NCI-H510A treated with DMSO at 0.1 percent for 48 hours (cell line): ENCODE measurements around the gene PLEKHM2.

Experiments
- DNase-seq: peaks from one replicate; lab custom pipeline; 2025; lab: John Stamatoyannopoulos, UW

The PLEKHM2 gene

DNA sequence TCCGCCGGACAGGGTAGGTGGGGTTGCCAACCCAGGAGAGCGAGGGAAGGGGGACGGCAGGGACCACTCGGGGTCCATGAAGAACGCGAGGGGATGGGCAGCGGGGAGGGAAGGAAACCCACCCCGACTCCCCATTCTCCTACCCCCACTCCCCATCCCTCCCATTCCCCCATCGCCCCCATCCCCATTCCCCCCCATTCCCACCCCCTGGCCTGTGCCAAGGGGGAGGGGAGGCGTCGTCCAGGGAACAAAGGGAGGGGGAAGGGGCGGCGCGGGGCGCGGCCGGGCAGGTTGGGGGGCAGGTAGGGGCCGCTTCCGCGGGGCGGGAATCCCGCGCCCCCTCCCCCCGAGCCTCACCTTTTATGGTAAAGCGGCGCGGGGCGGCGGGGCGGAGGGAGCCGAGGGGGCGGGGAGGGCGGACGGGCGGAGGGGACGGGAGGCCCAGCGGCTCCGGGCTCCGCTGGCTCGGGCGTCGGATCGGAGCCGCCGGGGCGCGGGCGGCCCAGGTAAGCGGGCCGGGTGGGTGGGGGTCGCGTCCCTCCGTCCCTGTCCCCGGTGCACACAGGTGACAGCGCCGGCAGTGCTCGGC is 74.3 kb downstream of the PLEKHM2 start, which contains the start of gene FBLIM1:
Gene FBLIM1, plus strand, starts transcription at position 453 of the 589 bp plus-strand sequence. CDS start 6,189 bp downstream, outside the sequence.
- DNase-seq, result peak; percentile 43

DNA sequence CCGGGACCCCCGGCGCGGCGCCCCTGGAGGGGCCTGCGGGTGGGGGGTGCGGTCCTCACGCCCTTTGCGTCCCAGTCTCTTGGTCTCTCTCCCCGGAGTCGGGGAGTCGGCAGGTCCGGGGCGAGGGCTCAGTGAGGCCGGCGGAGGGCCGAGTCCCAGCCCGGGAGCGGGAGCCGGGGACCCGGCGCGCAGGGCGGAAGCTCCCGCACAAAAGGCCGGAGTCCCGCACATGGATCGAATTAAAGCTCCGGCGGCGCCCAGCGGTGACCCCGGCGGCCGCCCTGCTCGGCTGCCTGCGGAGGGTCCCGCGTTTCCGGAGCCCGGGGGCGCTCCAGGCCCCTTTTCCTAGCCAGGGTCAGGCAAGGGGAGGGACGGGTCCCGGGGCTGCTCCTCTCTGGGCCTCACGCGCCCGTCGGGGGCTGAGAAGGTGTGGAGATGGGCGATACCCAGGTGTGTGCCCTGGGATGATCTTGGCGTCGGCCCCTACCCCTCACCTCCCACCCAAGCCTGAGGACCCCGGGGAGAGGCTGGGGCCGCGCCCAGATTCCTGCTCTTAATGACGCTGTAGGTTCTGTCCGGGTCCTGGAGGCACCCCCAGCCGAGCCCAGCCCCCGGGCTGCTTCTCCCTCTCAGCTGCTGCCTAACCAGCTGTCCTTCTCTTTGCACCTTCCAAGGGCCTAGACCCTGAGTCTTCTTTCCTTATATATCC is 75.0 kb downstream of the PLEKHM2 start:
- DNase-seq, result no peak

DNA sequence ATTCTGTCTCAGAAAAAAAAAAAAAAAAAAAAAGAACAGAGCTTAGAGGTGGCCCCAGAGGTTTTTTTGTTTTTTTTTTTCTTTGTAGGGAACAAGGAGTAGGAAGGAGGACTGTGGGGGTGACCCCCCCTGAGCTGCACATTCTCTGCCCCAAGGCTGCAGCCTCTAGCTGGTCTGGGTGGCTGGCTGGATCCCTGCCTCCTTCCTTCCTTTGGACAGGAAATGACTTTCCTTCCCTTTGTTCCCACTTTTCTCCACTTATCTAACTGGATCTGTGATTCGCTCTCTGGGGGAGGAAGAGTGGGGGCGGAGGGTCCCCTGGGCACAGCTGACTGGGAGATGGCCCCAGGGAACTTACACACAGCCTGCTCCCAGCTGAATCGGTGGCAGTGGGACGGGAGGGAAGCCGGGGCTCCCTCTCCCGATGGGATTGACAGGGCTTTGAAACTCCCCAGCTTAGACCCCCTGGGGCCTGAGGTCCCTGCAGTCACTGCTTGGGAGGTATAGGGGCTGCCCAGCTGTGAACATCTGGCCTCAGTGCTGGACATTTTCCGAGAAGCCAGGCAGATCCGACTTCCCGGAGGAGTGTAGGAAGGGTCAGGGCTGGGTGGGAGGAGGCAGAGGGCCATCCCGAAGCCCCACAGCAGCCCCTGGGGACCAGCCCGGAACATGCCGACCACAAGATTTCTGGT is 76.5 kb downstream of the PLEKHM2 start:
- DNase-seq, result no peak

DNA sequence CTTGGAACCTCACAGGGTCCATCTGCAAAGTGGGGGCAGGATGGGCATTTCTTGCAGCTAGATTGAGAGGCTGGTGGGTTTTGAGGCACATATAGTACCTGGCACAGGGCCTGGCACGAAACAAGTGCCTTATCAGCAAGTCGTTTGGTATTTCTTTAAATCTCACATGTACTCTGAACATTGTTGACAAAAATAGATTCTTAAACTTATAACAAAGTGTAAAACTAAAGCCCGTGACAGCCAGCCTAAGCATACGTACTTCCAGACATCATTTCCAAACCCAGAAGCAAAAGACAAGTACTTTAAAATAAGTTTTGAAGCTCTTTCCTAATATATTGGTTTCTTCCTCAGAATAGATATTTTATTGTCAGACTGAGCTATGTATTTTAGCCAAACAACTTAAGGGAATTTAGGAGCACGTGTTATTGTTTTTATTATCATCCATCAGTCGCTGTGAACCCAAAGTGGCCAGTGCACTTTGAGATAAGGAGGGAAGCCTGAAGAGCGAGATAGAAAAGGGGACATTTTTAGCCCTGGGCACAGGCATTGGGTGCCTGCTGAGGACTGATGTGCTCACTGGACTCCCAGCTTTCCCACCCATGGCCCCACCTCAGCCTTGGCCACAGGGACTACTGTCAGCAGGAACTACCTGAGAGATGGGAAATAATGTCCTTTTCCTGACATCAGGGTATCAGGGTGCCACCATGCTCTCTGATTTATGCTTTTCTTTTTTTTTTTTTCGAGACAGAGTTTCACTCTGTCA is 77.4 kb downstream of the PLEKHM2 start:
- DNase-seq, result no peak

DNA sequence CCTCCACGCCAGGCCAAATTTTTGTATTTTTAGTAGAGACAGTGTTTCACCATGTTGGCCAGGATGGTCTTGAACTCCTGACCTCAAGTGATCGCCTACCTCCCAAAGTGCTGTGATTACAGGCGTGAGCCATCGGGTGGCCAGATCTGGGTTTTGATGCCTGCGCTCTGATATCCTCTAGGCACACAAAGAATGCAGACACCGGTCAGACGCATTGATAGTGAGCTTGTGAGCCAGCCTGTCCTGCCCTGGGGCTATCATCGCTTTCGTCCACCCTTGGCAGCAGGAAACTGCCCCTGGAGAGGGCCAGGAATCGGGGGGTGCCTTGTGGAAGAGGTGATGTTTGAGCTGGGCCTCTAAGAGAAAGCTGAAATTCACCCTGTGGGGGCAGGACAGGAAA is 78.4 kb downstream of the PLEKHM2 start:
- no peak for DNase-seq

DNA sequence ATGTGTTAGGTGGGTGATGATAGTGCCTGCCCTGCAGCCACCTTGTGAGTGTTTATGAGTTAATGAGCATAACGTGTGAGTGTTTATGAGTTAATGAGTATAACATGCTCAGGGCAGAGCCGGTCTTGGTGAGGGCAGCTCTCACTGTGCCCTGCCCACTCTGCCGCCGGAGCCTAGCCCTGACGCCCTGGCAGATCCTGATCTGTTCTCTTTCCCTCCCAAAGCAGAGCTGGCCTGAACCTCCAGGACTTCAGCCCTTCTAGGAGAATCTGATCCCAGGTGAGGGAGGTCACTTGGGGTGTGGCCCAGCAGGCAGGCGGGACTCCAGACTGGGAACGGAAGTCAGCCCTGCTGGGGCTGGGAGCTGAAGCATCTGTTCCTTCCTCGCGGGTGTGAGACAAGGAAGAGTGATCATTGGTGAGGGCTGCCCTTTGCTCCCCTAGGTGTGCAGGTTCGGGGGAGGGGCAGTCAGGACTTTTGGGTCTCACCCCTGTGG is 80.2 kb downstream of the PLEKHM2 start:
- DNase-seq, result peak; percentile 60

DNA sequence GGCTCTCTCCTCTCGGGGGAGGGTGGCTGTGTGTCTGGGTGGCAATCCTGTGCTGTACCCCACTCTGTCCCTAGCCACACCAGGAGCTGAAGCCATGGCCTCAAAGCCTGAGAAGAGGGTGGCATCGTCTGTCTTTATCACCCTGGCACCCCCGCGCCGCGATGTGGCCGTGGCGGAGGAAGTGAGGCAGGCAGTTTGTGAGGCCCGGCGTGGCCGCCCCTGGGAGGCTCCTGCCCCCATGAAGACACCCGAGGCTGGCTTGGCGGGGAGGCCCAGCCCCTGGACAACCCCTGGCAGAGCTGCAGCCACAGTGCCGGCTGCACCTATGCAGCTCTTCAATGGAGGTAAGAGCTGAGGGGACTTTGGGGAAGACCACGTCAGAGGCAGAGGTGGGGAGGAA is 80.8 kb downstream of the PLEKHM2 start:
- DNase-seq, result no peak

DNA sequence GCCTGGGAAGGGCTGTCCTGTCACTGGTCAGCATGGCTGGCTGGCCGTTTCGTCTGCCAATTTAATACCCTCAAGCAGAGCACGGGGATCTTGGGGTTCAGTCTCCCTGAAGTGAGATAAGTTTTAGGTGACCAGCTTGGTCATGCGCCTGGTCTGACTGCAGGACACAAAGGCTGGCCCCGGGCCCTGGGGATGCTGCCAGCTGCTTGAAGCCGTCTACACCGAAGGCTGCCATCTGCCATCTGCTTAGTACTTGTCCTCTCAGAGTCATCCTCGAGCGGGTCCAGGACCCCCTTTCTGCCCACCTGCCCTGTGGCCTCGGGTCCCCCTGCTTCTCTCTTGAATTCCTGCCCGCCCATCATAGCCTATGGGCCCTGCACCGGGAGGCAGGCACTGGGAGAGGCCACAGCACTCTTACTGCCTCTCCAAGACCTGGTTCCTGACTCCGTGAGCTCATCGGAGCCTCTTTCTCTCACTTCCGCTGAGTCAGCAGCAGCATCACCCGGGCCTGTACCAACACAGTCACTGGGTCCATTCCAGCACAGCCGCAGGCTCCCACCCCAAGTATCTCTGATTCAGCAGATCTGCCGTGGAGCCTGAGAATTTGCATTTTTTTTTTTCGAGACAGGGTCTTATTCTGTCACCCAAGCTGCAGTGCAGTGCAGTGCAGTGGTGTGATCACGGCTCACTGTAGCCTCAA is 81.5 kb downstream of the PLEKHM2 start:
- no peak for DNase-seq

DNA sequence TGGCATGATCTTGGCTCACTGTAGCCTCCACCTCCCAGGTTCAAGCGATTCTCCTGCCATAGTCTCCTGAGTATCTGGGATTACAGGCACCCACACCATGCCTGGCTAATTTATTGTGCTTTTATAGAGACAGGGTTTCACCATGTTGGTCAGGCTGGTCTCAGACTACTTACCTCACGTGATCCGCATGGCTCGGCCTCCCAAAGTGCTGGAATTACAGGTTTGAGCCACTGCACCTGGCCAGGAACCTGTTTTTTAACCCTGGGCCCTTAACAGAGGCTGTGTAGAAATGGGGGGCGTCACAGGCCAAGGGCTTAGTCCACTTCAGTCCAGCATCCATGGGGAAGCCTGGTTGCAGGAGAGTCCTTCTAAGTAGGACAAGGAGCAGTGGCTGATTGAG is 83.8 kb downstream of the PLEKHM2 start:
- DNase-seq, result no peak

DNA sequence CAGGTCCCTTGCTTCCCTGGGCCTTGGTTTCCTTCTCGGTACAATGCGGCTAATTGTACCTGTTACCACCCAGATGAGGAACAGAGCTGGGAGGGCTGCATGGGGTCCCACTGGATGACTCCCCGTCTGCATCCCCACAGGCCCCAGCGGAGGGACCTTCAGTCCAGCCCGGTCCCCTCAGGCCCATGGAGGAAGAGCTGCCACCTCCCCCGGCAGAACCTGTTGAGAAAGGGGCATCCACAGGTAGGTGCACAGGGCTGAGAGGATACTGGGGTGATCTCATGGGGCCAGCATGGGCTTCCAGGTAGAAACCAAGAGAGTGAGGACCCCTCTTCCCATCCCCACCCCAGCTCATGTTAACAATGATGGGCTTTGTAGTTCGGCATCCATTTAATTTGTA is 84.3 kb downstream of the PLEKHM2 start:
- no peak for DNase-seq

DNA sequence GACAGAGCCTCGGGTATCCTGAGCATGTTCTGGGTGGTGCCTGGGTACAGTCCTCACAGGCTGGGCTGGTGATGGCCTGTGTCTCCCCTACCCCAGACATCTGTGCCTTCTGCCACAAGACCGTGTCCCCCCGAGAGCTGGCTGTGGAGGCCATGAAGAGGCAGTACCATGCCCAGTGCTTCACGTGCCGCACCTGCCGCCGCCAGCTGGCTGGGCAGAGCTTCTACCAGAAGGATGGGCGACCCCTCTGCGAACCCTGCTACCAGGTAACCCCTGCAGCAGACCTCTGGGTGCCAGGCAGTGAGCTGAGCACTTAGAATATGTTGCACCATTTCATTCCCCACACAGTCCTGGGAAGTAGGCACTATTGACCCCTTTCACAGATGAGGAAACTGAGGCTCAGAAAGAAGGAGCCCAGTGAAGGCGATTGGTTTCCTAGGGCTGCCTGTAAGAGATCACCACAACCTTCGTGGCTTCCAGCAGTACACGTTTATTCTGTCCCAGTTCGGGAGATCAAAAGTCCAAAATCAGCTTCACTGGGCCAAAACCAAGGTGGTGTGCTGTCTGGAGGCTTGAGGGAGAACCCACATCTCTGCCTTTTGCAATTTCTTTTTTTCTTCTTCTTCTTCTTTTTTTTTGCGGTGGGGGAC is 86.3 kb downstream of the PLEKHM2 start:
- DNase-seq, result no peak

DNA sequence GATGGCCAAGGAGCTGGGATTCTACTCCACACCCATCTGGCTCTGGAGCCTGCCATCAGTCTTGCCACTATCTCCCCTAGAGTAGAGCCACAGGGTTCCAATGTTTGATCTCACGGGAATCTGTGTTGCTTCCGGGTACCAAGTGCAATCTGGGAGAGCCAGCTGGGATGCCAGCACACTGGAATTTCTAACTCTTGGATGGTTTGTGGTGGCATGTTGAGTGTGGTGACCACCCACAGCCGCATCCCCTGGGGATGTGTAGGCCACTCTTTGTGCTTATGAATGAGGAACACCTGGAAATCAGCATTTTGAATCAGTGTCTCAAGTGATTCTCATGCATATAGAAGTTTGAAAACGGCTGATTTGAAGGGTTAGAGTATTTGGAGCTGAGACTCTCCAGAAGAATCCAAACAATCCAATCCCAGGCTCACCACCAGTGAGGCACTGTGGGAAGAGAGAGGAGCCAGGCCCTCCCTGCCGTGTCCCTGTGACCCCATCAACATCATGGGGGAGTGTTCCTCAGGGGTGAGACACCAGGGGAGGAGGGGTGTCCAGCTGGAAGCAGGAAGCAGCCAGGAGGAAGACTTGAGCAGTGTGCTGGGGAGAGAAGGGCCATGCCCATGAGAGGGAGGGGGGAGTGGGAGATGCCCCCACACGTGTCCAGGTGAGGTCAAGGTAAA is 87.9 kb downstream of the PLEKHM2 start:
- DNase-seq, result no peak

DNA sequence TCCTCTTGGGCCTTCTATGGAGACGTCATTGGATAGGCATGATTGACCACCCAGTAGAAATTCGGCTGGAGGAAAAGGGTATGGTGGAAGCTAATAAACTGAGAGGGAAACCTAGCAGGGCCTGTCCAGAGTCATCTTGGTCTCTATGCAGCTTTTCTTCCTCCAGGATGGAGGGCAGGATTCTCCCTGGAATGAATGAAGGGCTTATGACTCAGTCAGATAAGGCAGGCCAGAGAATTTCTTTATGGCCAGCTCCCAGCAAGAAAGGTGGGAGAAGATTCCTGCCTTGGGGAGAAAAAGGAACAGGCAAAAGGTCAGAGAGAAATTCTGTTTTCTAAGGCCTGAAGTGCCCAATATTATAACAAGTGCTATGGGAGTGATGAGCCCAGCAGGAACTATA is 91.6 kb downstream of the PLEKHM2 start:
- no peak for DNase-seq

DNA sequence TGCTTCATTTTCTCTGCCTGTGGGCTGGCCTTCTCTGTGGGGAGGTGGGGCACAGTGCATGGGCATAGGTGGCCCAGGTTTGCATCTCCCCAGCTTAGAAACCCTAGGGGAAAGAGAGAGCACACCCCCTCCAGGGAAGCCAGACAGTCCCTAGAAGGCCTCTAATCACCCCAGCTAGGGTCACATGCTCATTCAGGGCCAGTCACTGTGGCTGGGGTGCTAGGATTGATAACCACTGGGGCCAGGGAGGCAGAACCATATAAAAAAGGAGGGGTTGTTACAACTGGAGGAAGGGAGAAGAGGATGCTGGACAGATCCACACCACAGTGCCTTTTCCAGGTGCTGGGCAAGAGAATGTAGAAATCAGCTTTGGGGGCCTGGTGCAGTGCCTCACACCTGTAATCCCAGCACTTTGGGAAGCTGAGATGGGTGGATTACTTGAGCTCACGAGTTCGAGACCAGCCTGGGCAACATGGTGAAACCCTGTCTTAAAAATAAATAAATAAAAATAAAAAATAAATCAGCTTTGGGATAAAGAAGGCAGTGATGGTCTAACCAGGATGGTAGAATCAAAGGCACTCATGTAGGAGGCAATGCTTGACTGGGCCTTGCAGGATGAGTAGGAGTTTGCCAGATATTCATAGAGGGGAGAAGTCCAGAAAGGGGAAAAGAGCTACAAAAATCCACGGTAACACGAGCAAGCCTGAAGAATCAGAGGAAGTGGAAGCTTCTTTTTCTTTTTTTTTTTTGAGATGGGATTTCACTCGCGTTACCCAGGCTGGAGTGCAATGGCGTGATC is 94.0 kb downstream of the PLEKHM2 start:
- no peak for DNase-seq
